IPS DF 6.9 (cell line): ENCODE measurements around the gene TUBG2.
"Not testable (repeated sequence)": the region's sequence is repeated elsewhere in the genome, so short reads cannot be mapped to it uniquely, and the experiment has no call there.

Source experiments
- DNase-seq: peaks from one replicate; pipeline ENCODE4 v3.0.0-alpha.2; 2013; ENCODE audit warnings: low read depth, low spot score
- H3K27ac ChIP-seq: one replicate; pipeline ENCODE4 v1.5.1; 2013; ENCODE audit warnings: low read length, control low read depth
- H3K27me3 ChIP-seq: 2 replicates; pipeline ENCODE4 v1.6.1; 2013; ENCODE audit warnings: mild to moderate bottlenecking, low read length; ENCODE audit not compliant: control insufficient read depth, insufficient read depth
- H3K36me3 ChIP-seq: 2 replicates; pipeline ENCODE4 v1.6.1; 2013; ENCODE audit warnings: low read length; ENCODE audit not compliant: control insufficient read depth, insufficient read depth
- H3K4me1 ChIP-seq: 2 replicates; pipeline ENCODE4 v1.6.1; 2013; ENCODE audit warnings: low read length; ENCODE audit not compliant: control insufficient read depth, insufficient read depth
- H3K4me3 ChIP-seq: 2 replicates; pipeline ENCODE4 v1.5.1; 2013; ENCODE audit warnings: mild to moderate bottlenecking, low read length
- H3K9me3 ChIP-seq: 2 replicates; pipeline ENCODE4 v1.6.1; 2013; ENCODE audit warnings: low read length, inconsistent platforms; ENCODE audit not compliant: control insufficient read depth, insufficient read depth
- WGBS: extraction: QIAGEN DNeasy Blood & Tissue Kit; methylation state at CpG from one replicate; pipeline ENCODE4 v1.1.7; 2013; ENCODE audit warnings: mixed read lengths, missing lambda C conversion rate; ENCODE audit not compliant: insufficient read length, insufficient coverage; 5-methylcytosine and 5-hydroxymethylcytosine counted together

TUBG2 gene

GRCh38 chr17:42659079-42659931 lies at the start of gene TUBG2:
TSS of gene TUBG2 (plus strand) at chr17:42659284. CDS start at chr17:42659504, 220 bp downstream.
- Histone ChIP-seq H3K9me3 (no peaks in the 10 kb centered on the region), H3K4me3 (peak within 1 kb of the TSS; percentile 69; the same call in 1 of the 2 replicates), H3K36me3 (no peaks in the 10 kb centered on the region), H3K4me1 (peaks cover 3% of the 10 kb centered on the region; the same call in 1 of the 2 replicates), H3K27ac (no peak within 1 kb of the TSS), H3K27me3 (no peaks in the 10 kb centered on the region)
- DNase-seq = peak; percentile 93
- no CpG with 5 or more reads among the region's 59 CpGs for WGBS

GRCh38 chr17:42609814-42610801 lies 49.0 kb upstream of the TUBG2 start:
- not testable (repeated sequence) for DNase-seq
- no CpG with 5 or more reads among the region's 42 CpGs for WGBS

GRCh38 chr17:42612013-42612412 lies 47.1 kb upstream of the TUBG2 start:
- no peak for DNase-seq
- peaks cover 1% of the 10 kb centered on the region; the same call in 1 of the 2 replicates for H3K4me1 ChIP-seq
- H3K4me3 ChIP-seq = no peak overlapping the region
- peaks cover 1% of the 10 kb centered on the region; the same call in 1 of the 2 replicates for H3K9me3 ChIP-seq
- no peaks in the 10 kb centered on the region; the same call in 1 of the 2 replicates for H3K27me3 ChIP-seq
- H3K36me3 ChIP-seq = peaks cover 34% of the 10 kb centered on the region
- no CpG with 5 or more reads among the region's 4 CpGs for WGBS
- no peak overlapping the region for H3K27ac ChIP-seq

More at GRCh38 chr17:42609814-42610801, 49.0 kb upstream of the TUBG2 start:
- Histone ChIP-seq H3K36me3 (peaks cover 27% of the 10 kb centered on the region), H3K4me3 (peak overlapping the region; percentile 97)
- H3K9me3 ChIP-seq, H3K27ac ChIP-seq, H3K4me1 ChIP-seq, H3K27me3 ChIP-seq: not testable (repeated sequence)

GRCh38 chr17:42613699-42614295 lies 45.3 kb upstream of the TUBG2 start:
- no peaks in the 10 kb centered on the region; the same call in 1 of the 2 replicates for H3K27me3 ChIP-seq
- H3K27ac ChIP-seq = no peak overlapping the region
- no peak for DNase-seq
- no peak overlapping the region for H3K4me3 ChIP-seq
- H3K4me1 ChIP-seq = no peaks in the 10 kb centered on the region; the same call in 1 of the 2 replicates
- no CpG with 5 or more reads among the region's 17 CpGs for WGBS
- H3K9me3 ChIP-seq = peaks cover 1% of the 10 kb centered on the region; the same call in 1 of the 2 replicates
- H3K36me3 ChIP-seq = peaks cover 34% of the 10 kb centered on the region

GRCh38 chr17:42617956-42618431 lies 41.1 kb upstream of the TUBG2 start:
- Histone ChIP-seq H3K4me3 (no peak overlapping the region), H3K9me3 (no peaks in the 10 kb centered on the region), H3K27ac (no peak overlapping the region), H3K4me1 (no peaks in the 10 kb centered on the region), H3K27me3 (no peaks in the 10 kb centered on the region), H3K36me3 (peaks cover 23% of the 10 kb centered on the region)
- no peak for DNase-seq
- WGBS = no CpG with 5 or more reads among the region's 4 CpGs

GRCh38 chr17:42618442-42619150 lies 40.5 kb upstream of the TUBG2 start:
- H3K27me3 ChIP-seq = no peaks in the 10 kb centered on the region
- H3K27ac ChIP-seq = no peak overlapping the region
- no peaks in the 10 kb centered on the region for H3K4me1 ChIP-seq
- H3K36me3 ChIP-seq = peaks cover 21% of the 10 kb centered on the region
- peak; percentile 60 for DNase-seq
- no peak overlapping the region for H3K4me3 ChIP-seq
- no peaks in the 10 kb centered on the region for H3K9me3 ChIP-seq
- no CpG with 5 or more reads among the region's 9 CpGs for whole genome bisulfite sequencing

GRCh38 chr17:42621987-42622386 lies 37.1 kb upstream of the TUBG2 start:
- no CpG with 5 or more reads among the region's 3 CpGs for WGBS
- not testable (repeated sequence) for H3K4me3 ChIP-seq, H3K36me3 ChIP-seq, H3K4me1 ChIP-seq, H3K9me3 ChIP-seq, H3K27me3 ChIP-seq, H3K27ac ChIP-seq, DNase-seq

GRCh38 chr17:42623271-42623670 lies 35.8 kb upstream of the TUBG2 start:
- Histone ChIP-seq H3K9me3 (no peaks in the 10 kb centered on the region), H3K27ac (no peak overlapping the region), H3K36me3 (no peaks in the 10 kb centered on the region), H3K27me3 (no peaks in the 10 kb centered on the region), H3K4me1 (no peaks in the 10 kb centered on the region), H3K4me3 (no peak overlapping the region)
- DNase-seq = no peak
- no CpG with 5 or more reads among the region's 2 CpGs for WGBS

GRCh38 chr17:42623732-42624596 lies 35.1 kb upstream of the TUBG2 start:
- Histone ChIP-seq H3K4me3 (no peak overlapping the region), H3K27ac (no peak overlapping the region), H3K36me3 (no peaks in the 10 kb centered on the region), H3K27me3 (no peaks in the 10 kb centered on the region), H3K4me1 (no peaks in the 10 kb centered on the region), H3K9me3 (no peaks in the 10 kb centered on the region)
- DNase-seq = no peak
- no CpG with 5 or more reads among the region's 7 CpGs for WGBS
